Kidney (tissue), 14 donors: ENCODE measurements around the gene KLF12. TPM values are rescaled to one million over a fixed set of nuclear protein-coding genes. Genes with fewer than 3 reads are reported as not detected.

Source experiments
- DNase-seq, 5 donors: peaks; one replicate each; pipeline ENCODE4 v3.0.0-alpha.2; 2013 to 2020
- FAIRE-seq: peaks from 2 replicates; lab custom pipeline; 2012; peaks lifted over from hg19 to GRCh38; lab: Jason Lieb, UNC
- H3K27ac ChIP-seq, 2 donors: one replicate each; pipeline ENCODE4 v1.7.0; 2013; ENCODE audit warnings: low read depth in 2 of 2, low read length in 2 of 2, inconsistent platforms in 1 of 2
- H3K27me3 ChIP-seq: one replicate; pipeline ENCODE4 v1.7.1; 2013; ENCODE audit warnings: low read length, inconsistent platforms; ENCODE audit not compliant: control insufficient read depth, insufficient read depth
- H3K36me3 ChIP-seq, 3 donors: one replicate each; pipeline versions ENCODE4 v1.7.0 to v1.7.1; 2013; ENCODE audit warnings: low read length in 3 of 3, control low read depth in 1 of 3, inconsistent platforms in 1 of 3; ENCODE audit not compliant: insufficient read depth in 3 of 3, control insufficient read depth in 2 of 3
- H3K4me1 ChIP-seq, 3 donors: one replicate each; pipeline versions ENCODE4 v1.7.0 to v1.7.1; 2013; ENCODE audit warnings: low read length in 3 of 3, inconsistent platforms in 1 of 3, low read depth in 1 of 3; ENCODE audit not compliant: control insufficient read depth in 2 of 3, insufficient read depth in 2 of 3
- H3K4me3 ChIP-seq, 3 donors: one replicate each; pipeline versions ENCODE4 v1.7.0 to v1.8.1; 2013; ENCODE audit warnings: low read length in 3 of 3, control low read depth in 1 of 3, inconsistent platforms in 1 of 3
- H3K9ac ChIP-seq, 3 donors: one replicate each; pipeline versions ENCODE4 v1.7.0 to v1.7.1; 2013; ENCODE audit warnings: low read length in 3 of 3, control low read depth in 1 of 3, inconsistent platforms in 1 of 3
- H3K9me3 ChIP-seq, 3 donors: one replicate each; pipeline versions ENCODE4 v1.7.0 to v1.7.1; 2013; ENCODE audit warnings: low read length in 3 of 3, control low read depth in 1 of 3, inconsistent platforms in 1 of 3; ENCODE audit not compliant: control insufficient read depth in 2 of 3, insufficient read depth in 1 of 3
- CTCF ChIP-seq: IDR thresholded peaks from 3 replicates; pipeline ENCODE4 v1.5.1; 2012; ENCODE audit warnings: mild to moderate bottlenecking, moderate library complexity, borderline replicate concordance; ENCODE audit not compliant: insufficient read depth; ENCODE audit errors: extremely low read depth
- intact Hi-C: fragments of 100-400 bp; cut with DNase I; formaldehyde crosslinking; loops from one replicate; pipeline ENCODE4 v1.11.1; 2022
- polyA plus RNA-seq: library from polyadenylated mRNA; stranded (reverse); fragments of 350-450 nt; fragmentation: Illumina TruSeq; extraction: RNeasy Lipid Tissue Mini Kit (QIAGEN cat#74804); gene quantifications from one replicate; pipeline ENCODE4 v1.2.3, GENCODE V29; 2014; ENCODE audit warnings: low read depth, low replicate concordance; ENCODE audit not compliant: insufficient read depth
- total RNA-seq: library from RNA; stranded (reverse); fragmentation: NEBNext Ultra II Directional; extraction: Animal tissue kit (Norgen Biotek cat#: 25700); gene quantifications from one replicate; pipeline ENCODE4 v1.2.1, GENCODE V29; 2021
- donor health status: control.
- donor health status: control.
- donor health status: control.
- donor health status: control.
- donor health status: control.
- donor health status: DM: yes; HTN: yes; CAD: no.
- donor health status: Normal renal cell carcinoma (clear cell type).

KLF12 gene
- total and polyA plus RNA-seq, 2 donors from 2014 or later = 2.6 to 22.0 TPM

GRCh38 chr13:74145249-74145975 lies 11.2 kb upstream of the KLF12 start:
- no peak for TF ChIP-seq CTCF
- no peaks in the 10 kb centered on the region for H3K9me3 ChIP-seq
- H3K27me3 ChIP-seq = no peaks in the 10 kb centered on the region
- intact Hi-C loops = no loop called here
- FAIRE-seq (no peak), DNase-seq (peak in 4 of 5 donors; percentile 55 to 91 (median 82))
- no peaks in the 10 kb centered on the region for H3K36me3 ChIP-seq
- H3K4me3 ChIP-seq = no peak overlapping the region
- no peak overlapping the region for H3K9ac ChIP-seq
- H3K4me1 ChIP-seq = no peaks in the 10 kb centered on the region
- H3K27ac ChIP-seq = no peak overlapping the region

- Histone ChIP-seq H3K27me3 (no peaks in the 10 kb centered on the region), H3K9me3 (no peaks in the 10 kb centered on the region), H3K27ac (no peak overlapping the region), H3K36me3 (no peaks in the 10 kb centered on the region), H3K9ac (no peak overlapping the region), H3K4me3 (no peak overlapping the region), H3K4me1 (no peaks in the 10 kb centered on the region)
- FAIRE-seq (no peak), DNase-seq (no peak)
- intact Hi-C loops = no loop called here
- no peak for TF ChIP-seq CTCF
Observed at GRCh38 chr13:74144269-74144668, 10.1 kb upstream of the KLF12 start.

- no peak overlapping the region for H3K27ac ChIP-seq
- no peak for TF ChIP-seq CTCF
- H3K9me3 ChIP-seq = no peaks in the 10 kb centered on the region
- FAIRE-seq = no peak
- no peaks in the 10 kb centered on the region for H3K27me3 ChIP-seq
- no peak for DNase-seq
- intact Hi-C loops = no loop called here
- H3K4me3 ChIP-seq = no peak overlapping the region
- H3K36me3 ChIP-seq = no peaks in the 10 kb centered on the region
- H3K4me1 ChIP-seq = no peaks in the 10 kb centered on the region
- H3K9ac ChIP-seq = no peak overlapping the region
Observed at GRCh38 chr13:74142257-74142656, 8.1 kb upstream of the KLF12 start.

DNA sequence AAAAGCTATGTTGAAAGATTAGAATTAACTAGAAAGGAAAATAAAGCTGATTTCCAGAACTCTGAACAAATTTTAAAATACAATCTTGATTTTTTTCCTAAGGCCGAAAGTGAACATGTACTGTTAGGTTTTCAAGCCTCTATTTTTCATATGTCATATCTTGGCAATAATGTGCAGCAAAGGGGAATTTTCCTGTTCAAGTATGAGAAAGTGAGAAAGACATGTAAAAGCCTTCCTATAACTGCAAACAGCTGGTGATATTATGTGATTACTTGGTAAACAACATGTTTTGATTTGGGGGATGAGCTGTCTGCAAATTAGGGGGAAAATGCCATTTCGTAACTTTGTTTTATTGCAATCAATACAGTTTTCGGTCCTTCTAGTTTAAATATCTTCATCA lies 4.0 kb upstream of the KLF12 start:
- no peaks in the 10 kb centered on the region for H3K27me3 ChIP-seq
- no peaks in the 10 kb centered on the region for H3K36me3 ChIP-seq
- H3K27ac ChIP-seq = no peak overlapping the region
- no peak overlapping the region for H3K4me3 ChIP-seq
- H3K9me3 ChIP-seq = no peaks in the 10 kb centered on the region
- DNase-seq (no peak), FAIRE-seq (no peak)
- TF ChIP-seq CTCF = no peak
- H3K9ac ChIP-seq = no peak overlapping the region
- H3K4me1 ChIP-seq = no peaks in the 10 kb centered on the region
- intact Hi-C loops = no loop called here
